Activated CD8-positive, alpha-beta memory T cell treated with anti-CD3 and anti-CD28 coated beads, Interleukin-2, amount 10 ng/mL, durations not matched to agents 7 days and 5 days (primary cell): ENCODE measurements around the gene ARHGEF25. TPM values are rescaled to one million over a fixed set of nuclear protein-coding genes. Genes with fewer than 3 reads are reported as not detected.
A peak's percentile ranks its signal among the peaks of the same experiment; 100 is the strongest.
"Not testable (repeated sequence)": the region's sequence is repeated elsewhere in the genome, so short reads cannot be mapped to it uniquely, and the experiment has no call there.

ENCODE experiments used
- ATAC-seq: fragments of 150-1000 bp; cut with Tn5 transposase; one replicate; pipeline ENCODE4 v1.10.0; 2021; ENCODE audit warnings: moderate library complexity
- CTCF ChIA-PET: fragments of 350-600 bp; sonication (Branson Sonifier 250); formaldehyde crosslinking; loops from one replicate; lab custom pipeline; 2021; ENCODE audit warnings: antibody characterized with exemption; lab: Charles Lee
- DNase-seq: peaks from one replicate; pipeline ENCODE4 v3.0.0-alpha.2; 2020
- H3K27ac Mint-ChIP-seq: one replicate; pipeline ENCODE4 v1.8.0; 2021; ENCODE audit warnings: mild to moderate bottlenecking, mixed read lengths
- H3K27me3 Mint-ChIP-seq: one replicate; pipeline ENCODE4 v1.8.0; 2021; ENCODE audit warnings: mixed read lengths
- H3K36me3 Mint-ChIP-seq: one replicate; pipeline ENCODE4 v1.8.0; 2021; ENCODE audit warnings: mild to moderate bottlenecking, mixed read lengths
- H3K4me1 Mint-ChIP-seq: one replicate; pipeline ENCODE4 v1.8.0; 2021; ENCODE audit warnings: mixed read lengths
- H3K4me3 Mint-ChIP-seq: one replicate; pipeline ENCODE4 v1.8.0; 2021; ENCODE audit warnings: mild to moderate bottlenecking, moderate library complexity, mixed read lengths
- H3K9me3 Mint-ChIP-seq: one replicate; pipeline ENCODE4 v1.8.0; 2022; ENCODE audit warnings: low read depth, mixed read lengths
- total RNA-seq, 2 experiments: library from RNA; stranded (reverse); gene quantifications; one replicate each; pipeline ENCODE4 v1.2.3, GENCODE V29; 2021

The ARHGEF25 gene
- total RNA-seq, 2 experiments from 2014 or later, result 0.70 to 0.84 TPM

DNA sequence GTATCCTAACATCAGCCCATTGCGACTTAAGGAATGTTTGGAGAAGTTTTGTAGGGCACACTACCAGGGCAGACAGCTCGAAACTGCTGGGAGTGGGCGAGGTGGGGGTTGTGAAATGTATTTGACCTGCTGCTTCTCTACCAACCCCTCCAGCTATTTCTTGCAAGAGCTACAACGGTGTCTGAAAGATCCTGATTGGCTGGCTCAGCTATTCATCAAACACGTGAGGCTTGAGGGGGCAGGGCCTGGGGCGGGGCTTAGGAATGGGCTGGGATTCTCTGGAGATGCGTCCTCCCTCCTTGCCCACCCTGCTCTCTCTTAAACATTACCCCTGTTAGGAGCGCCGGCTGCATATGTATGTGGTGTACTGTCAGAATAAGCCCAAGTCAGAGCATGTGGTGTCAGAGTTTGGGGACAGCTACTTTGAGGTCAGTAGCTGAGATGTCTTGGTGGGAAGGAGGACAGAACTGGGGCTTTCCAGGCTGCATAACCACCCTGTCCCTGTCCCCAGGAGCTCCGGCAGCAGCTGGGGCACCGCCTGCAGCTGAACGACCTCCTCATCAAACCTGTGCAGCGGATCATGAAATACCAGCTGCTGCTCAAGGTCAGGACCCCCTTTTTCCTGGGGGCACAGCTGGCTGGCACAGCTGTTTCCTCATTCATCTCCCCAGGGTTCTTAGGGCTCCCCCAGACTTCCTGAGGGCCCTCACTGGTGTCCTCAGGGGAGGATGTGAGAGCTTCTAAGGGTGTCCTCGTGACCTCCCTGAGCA, 3.1 kb downstream of the ARHGEF25 start:
- ATAC-seq, result peak; percentile 31
- H3K36me3 Mint-ChIP-seq, result no peaks in the 10 kb centered on the region

DNA sequence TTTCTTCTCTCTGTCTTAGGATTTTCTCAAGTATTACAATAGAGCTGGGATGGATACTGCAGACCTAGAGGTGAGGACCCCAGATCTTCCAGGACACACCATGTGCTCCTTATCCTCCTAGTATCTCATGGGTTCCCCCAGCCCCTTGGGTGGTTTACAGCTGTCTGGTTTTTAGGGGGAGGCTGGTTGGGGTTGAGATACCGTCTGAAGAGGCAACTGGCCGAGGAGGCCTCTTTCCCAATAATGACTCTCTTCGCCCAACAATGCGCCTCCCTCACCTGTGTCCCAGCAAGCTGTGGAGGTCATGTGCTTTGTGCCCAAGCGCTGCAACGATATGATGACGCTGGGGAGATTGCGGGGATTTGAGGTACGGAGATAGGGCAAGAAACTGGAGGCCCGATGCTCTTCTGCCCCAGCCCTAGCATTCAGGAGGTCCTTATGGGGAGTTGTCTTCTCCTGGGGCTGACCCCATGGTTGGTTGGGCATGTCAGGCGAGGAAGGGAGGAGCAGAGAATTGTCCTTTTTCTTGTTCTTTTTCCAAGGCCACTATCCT, 3.8 kb downstream of the ARHGEF25 start:
- no peaks in the 10 kb centered on the region for H3K9me3 Mint-ChIP-seq
- peaks cover 14% of the 10 kb centered on the region for H3K4me1 Mint-ChIP-seq
- no peak for DNase-seq
- no peak for ATAC-seq
- no peak overlapping the region for H3K27ac Mint-ChIP-seq
- no peak overlapping the region for H3K4me3 Mint-ChIP-seq
- peaks cover 88% of the 10 kb centered on the region for H3K27me3 Mint-ChIP-seq
- CTCF ChIA-PET, result interaction anchor here (1.3 to 10.7 kb wide), 4 partner anchors 9 to 32 kb away, joined by 3 to 148 read pairs (median 6); partner anchors contain the start of gene B4GALNT1
- no peaks in the 10 kb centered on the region for H3K36me3 Mint-ChIP-seq

More for the DNA sequence above, 3.1 kb downstream of the ARHGEF25 start:
- Mint-ChIP-seq H3K4me1 (peaks cover 13% of the 10 kb centered on the region), H3K4me3 (no peak overlapping the region), H3K27me3 (peaks cover 82% of the 10 kb centered on the region), H3K27ac (no peak overlapping the region), H3K9me3 (no peaks in the 10 kb centered on the region)
- DNase-seq, result no peak
- CTCF ChIA-PET, result interaction anchor here (1.0 to 10.7 kb wide), 4 partner anchors 13 to 32 kb away, joined by 3 to 148 read pairs (median 6); partner anchors contain the start of genes B4GALNT1 and PIP4K2C

DNA sequence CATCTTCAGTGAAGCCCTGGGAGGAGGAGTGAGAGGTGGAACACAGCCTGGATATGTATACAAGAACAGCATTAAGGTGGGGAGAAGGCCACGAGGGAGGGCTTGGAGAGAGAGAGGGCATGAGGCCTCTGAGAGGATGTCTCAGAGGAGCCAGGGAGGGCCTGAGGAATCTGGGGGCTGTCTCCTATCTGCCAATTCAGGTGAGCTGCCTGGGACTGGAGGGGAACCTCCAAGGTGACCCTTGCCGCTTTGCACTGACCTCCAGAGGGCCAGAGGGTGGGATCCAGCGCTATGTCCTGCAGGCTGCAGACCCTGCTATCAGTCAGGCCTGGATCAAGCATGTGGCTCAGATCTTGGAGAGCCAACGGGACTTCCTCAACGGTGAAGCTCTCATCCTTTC, 4.4 kb downstream of the ARHGEF25 start:
- Mint-ChIP-seq H3K4me3 (no peak overlapping the region), H3K4me1 (peaks cover 15% of the 10 kb centered on the region), H3K27ac (no peak overlapping the region), H3K36me3 (no peaks in the 10 kb centered on the region), H3K27me3 (peaks cover 90% of the 10 kb centered on the region), H3K9me3 (no peaks in the 10 kb centered on the region)
- ATAC-seq (no peak), DNase-seq (no peak)
- CTCF ChIA-PET, result interaction anchor here (1.1 to 10.7 kb wide), 5 partner anchors 9 to 33 kb away, joined by 3 to 148 read pairs (median 3); partner anchors contain the start of gene DTX3

DNA sequence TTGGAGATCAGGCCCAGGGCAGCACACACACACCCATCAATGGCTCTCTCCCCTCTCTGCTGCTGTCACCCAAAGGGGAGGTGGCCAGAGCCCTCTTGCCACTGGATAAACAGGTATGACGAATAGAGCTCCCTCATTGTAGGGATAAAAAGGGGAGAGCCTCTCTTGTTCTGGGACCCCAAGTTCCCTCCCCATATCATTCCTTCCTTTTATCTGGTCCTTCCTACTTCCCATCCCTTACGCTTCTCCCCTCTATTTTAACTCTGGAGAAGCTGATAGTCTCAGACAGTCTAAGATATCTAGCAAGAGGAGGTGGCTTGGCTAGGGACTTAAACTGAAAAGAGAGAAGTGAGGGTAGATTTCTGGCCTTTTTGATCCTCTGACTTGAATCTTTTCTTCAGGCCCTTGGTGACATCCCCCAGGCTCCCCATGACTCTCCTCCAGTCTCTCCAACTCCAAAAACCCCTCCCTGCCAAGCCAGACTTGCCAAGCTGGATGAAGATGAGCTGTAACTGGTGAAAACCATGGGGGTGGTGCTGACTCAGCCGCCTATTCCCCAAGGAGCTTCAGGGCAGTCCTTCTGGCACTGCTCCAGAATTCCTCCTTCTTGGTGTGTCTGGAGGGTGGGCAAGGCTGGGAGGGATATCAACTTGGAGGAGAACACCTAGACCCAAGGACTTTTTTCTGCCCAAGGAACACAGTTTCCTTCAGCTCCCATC, 5.3 kb downstream of the ARHGEF25 start:
- DNase-seq, result no peak
- Mint-ChIP-seq H3K27me3 (peaks cover 95% of the 10 kb centered on the region), H3K4me3 (no peak overlapping the region), H3K9me3 (no peaks in the 10 kb centered on the region), H3K36me3 (no peaks in the 10 kb centered on the region), H3K4me1 (peaks cover 22% of the 10 kb centered on the region), H3K27ac (no peak overlapping the region)
- no peak for ATAC-seq
- CTCF ChIA-PET, result interaction anchor here (1.1 to 10.7 kb wide), 4 partner anchors 10 to 34 kb away, joined by 3 to 148 read pairs (median 3); partner anchors contain the start of gene DTX3

DNA sequence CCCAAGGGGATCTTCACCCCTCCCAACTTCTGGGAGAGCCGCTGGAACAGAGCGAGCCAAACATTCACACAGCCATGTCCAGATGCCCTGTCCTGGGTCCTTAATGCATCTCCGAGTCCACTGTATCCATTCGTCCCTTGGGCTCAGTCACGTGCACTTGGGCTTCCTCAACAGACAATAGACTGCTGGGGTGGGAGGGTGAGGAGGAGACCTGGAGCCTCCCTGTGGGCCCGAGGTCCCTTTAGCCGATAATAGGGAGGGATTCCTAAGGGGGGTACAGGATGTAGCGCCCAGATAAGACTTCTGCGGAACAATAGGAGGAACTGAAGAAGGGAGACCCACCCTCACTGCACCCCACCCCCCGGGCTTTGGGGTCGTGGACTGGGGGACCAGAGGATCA, 6.7 kb downstream of the ARHGEF25 start:
- CTCF ChIA-PET, result interaction anchor here (10.7 kb wide), 1 partner anchor 35 kb away, joined by 148 read pairs; no protein-coding TSS in a partner anchor
- no peaks in the 10 kb centered on the region for H3K9me3 Mint-ChIP-seq
- ATAC-seq, result no peak

DNA sequence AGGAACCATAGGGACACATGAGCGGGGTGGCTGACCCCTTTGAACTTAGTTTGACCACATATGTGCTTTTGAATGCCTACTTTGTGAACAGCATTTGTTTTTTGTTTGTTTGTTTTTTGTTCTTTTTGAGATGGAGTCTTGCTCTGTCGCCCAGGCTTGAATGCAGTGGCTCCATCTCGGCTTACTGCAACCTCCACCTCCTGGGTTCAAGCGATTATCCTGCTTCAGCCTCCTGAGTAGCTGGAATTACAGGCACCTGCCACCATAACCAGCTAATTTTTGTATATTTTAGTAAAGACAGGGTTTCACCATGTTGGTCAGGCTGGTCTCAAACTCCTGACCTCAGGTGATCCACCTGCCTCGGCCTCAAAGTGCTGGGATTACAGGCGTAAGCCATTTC, 7.2 kb downstream of the ARHGEF25 start:
- CTCF ChIA-PET, result interaction anchor here (10.7 kb wide), 1 partner anchor 36 kb away, joined by 148 read pairs; no protein-coding TSS in a partner anchor
- not testable (repeated sequence) for H3K9me3 Mint-ChIP-seq, H3K4me3 Mint-ChIP-seq, DNase-seq, H3K27ac Mint-ChIP-seq, H3K36me3 Mint-ChIP-seq, ATAC-seq
- H3K4me1 Mint-ChIP-seq, result peaks cover 29% of the 10 kb centered on the region
- peaks cover 97% of the 10 kb centered on the region for H3K27me3 Mint-ChIP-seq

More for the DNA sequence above, 6.7 kb downstream of the ARHGEF25 start:
- no peak for DNase-seq
- H3K27me3 Mint-ChIP-seq, result peaks cover 97% of the 10 kb centered on the region
- H3K27ac Mint-ChIP-seq, result no peak overlapping the region
- H3K36me3 Mint-ChIP-seq, result no peaks in the 10 kb centered on the region
- H3K4me3 Mint-ChIP-seq, result no peak overlapping the region
- peaks cover 29% of the 10 kb centered on the region for H3K4me1 Mint-ChIP-seq

DNA sequence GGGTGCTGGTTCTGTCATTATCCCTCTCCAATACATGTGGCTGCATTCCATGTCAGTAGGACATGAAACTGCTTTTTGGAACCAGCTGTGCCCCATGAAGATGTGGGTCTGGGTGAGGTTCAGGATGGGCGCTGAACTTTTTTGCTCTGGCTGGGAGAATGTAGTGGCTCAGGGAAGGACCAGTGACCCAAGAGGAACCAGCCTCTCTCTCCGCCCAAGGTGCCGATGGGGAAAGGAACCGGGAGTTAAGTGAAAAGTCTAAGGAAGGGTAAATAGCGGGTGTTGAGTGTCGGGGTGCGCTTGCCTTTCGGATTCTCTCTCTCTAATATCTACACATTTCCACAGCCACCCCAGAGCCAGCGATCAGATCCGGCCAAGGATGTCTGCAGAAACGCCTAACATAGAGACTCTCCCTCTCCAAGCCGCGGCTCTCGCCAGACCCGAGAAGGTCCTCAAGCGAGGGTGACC, 7.8 kb downstream of the ARHGEF25 start:
- CTCF ChIA-PET, result interaction anchor here (0.9 to 10.7 kb wide), 8 partner anchors 10 to 160 kb away, joined by 3 to 148 read pairs (median 7); partner anchors contain the start of genes B4GALNT1 and GLI1
- no peak overlapping the region for H3K4me3 Mint-ChIP-seq
- H3K27me3 Mint-ChIP-seq, result peaks cover 98% of the 10 kb centered on the region
- ATAC-seq (no peak), DNase-seq (no peak)
- no peaks in the 10 kb centered on the region for H3K36me3 Mint-ChIP-seq
- peaks cover 28% of the 10 kb centered on the region for H3K4me1 Mint-ChIP-seq
- no peaks in the 10 kb centered on the region for H3K9me3 Mint-ChIP-seq
- no peak overlapping the region for H3K27ac Mint-ChIP-seq

DNA sequence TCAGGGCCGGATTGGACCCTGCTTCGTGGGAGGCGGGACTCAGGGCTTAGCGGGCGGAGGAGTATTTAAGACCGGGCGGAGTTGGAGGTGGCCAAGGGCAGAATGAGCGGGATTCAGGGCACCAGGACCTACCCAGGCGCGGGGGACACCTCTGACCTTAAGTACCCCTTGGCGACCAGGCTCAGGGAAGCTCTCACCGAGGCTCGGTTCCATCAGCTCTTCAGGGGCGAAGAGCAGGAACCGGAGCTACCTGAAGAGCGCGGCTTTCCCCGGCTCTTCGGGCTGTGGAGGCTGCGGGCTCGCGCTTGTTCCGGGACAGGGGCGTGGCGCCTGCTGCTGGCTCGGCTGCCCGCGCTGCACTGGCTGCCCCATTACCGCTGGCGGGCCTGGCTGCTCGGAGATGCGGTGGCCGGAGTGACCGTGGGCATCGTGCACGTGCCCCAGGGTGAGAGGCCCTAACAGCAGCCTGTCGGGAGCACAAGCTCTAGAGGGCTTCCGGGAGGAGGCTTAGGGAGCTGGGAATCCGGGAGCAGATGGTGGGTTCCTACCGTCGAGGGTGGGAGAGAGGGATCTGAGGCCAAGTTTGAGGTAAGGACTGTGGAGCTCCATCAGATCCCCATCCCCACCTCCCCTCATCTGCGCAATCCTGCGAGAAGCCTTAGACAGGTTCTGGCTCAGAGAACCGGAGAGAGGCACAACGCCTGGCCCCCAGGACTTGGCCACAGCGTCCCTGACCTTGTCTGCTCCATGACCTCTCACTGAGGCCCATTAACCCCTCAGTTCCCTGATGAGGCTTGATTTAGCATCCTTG, 8.4 kb downstream of the ARHGEF25 start:
- Mint-ChIP-seq H3K36me3 (no peaks in the 10 kb centered on the region), H3K4me1 (peaks cover 24% of the 10 kb centered on the region), H3K27me3 (peaks cover 97% of the 10 kb centered on the region), H3K9me3 (no peaks in the 10 kb centered on the region), H3K27ac (no peak overlapping the region), H3K4me3 (no peak overlapping the region)
- CTCF ChIA-PET, result interaction anchor here (0.9 to 10.7 kb wide), 14 partner anchors 10 to 160 kb away, joined by 3 to 148 read pairs (median 6); partner anchors contain the start of genes B4GALNT1 and GLI1
- ATAC-seq (no peak), DNase-seq (no peak)

DNA sequence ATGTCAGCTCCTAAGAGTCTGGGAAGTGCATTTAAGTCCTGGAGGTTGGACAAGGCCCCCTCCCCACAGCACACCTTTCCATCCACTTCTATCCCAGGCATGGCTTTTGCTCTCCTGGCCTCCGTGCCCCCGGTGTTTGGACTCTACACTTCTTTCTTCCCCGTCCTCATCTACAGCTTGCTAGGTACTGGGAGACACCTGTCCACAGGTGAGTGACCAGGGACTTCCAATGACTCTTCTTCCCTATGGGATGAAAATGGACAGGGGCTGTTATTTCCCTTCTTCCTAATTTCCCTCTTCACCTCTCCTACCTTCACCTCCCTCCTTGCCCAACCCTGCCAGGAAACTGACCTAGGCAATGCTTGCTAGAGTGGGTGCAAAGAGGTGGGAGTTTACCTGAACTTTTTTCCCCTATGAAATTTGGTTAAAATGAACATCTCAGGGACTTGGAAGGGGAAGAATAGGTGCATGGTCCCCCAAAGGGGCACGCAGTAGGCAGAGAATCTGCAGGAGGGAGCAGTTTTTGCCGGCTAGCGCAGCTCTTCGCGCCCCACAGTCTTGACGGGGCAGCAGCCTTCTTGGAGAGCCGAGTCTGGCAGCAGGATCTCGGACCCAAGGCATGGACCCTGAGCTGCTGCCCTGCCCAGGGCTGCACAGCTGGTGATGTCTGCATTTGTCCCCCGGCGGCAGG, 9.2 kb downstream of the ARHGEF25 start:
- Mint-ChIP-seq H3K4me1 (peaks cover 24% of the 10 kb centered on the region), H3K27ac (no peak overlapping the region), H3K4me3 (peak overlapping the region; percentile 54), H3K9me3 (no peaks in the 10 kb centered on the region), H3K36me3 (no peaks in the 10 kb centered on the region), H3K27me3 (peaks cover 98% of the 10 kb centered on the region)
- ATAC-seq (no peak), DNase-seq (no peak)
- CTCF ChIA-PET, result interaction anchor here (0.8 to 10.7 kb wide), 22 partner anchors 9 to 161 kb away, joined by 3 to 148 read pairs (median 6); partner anchors contain the start of genes ARHGEF25, B4GALNT1, DCTN2 and DTX3

DNA sequence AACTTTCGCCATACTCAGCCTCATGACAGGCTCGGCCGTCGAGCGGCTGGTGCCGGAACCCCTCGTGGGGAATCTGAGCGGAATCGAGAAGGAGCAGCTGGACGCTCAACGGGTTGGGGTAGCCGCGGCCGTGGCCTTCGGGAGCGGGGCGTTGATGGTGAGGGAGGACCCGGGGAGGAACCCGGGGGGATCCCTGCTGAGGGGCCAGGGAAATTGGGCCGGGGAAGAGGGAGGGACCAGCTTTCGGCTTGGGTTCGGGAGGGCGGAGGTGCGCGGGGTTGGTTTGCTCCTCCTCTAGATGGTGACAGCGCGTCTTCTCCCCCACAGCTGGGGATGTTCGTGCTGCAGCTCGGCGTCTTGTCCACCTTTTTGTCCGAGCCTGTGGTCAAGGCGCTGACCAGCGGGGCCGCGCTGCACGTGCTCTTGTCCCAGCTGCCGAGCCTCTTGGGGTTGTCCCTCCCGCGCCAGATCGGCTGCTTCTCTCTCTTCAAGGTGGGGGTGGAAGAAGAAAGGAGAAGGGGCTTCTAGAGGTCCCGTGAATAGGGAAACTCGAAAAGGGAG, 9.8 kb downstream of the ARHGEF25 start:
- DNase-seq, result no peak
- Mint-ChIP-seq H3K9me3 (no peaks in the 10 kb centered on the region), H3K36me3 (no peaks in the 10 kb centered on the region), H3K27ac (no peak overlapping the region), H3K4me3 (peak overlapping the region; percentile 54), H3K4me1 (peaks cover 24% of the 10 kb centered on the region), H3K27me3 (peaks cover 98% of the 10 kb centered on the region)
- ATAC-seq, result peak; percentile 21
- CTCF ChIA-PET, result interaction anchor here (0.8 to 10.7 kb wide), 19 partner anchors 9 to 162 kb away, joined by 3 to 148 read pairs (median 6); partner anchors contain the start of genes ARHGEF25, B4GALNT1, DCTN2 and DTX3

DNA sequence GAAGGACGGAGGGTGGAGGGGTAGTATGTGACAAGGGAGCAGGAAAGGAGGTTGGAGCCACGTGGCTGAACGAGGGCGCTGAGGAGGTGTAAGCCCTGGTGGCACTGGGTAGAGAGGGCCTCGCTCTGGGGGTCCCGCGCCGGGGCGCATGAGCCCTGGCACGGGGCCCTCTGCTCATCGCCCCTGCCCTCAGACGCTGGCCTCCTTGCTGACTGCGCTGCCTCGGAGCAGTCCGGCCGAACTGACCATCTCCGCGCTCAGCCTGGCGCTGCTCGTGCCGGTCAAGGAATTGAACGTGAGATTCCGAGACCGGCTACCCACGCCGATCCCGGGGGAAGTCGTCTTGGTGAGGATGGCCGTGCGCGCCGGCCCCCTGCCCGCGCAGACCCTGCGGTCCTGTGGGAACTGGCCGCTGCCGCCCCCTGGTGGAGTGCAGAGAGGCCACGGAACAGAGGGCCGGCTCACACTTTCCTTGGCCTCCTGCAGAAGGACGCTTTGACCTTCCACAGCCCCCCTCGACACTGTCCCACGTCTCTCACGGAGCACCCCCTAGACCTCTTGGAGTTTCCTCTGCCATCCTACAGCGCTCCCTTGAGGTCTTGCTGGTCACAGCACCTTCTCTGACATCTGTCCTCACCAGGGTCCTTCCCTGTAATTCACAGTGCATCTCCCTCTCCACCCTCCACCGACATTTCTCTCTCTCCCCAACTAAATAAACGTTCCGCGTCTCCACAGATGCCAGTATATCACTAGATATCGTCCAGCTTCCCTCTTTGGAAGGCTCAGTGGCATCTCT, 10.5 kb downstream of the ARHGEF25 start:
- H3K27ac Mint-ChIP-seq, result no peak overlapping the region
- CTCF ChIA-PET, result interaction anchor here (0.8 to 10.7 kb wide), 23 partner anchors 9 to 163 kb away, joined by 3 to 148 read pairs (median 6); partner anchors contain the start of genes ARHGEF25, B4GALNT1, DCTN2 and DTX3
- no peaks in the 10 kb centered on the region for H3K36me3 Mint-ChIP-seq
- H3K4me1 Mint-ChIP-seq, result peaks cover 24% of the 10 kb centered on the region
- DNase-seq (peak; percentile 59), ATAC-seq (peak; percentile 83)
- H3K9me3 Mint-ChIP-seq, result no peaks in the 10 kb centered on the region
- H3K4me3 Mint-ChIP-seq, result peak overlapping the region; percentile 54
- H3K27me3 Mint-ChIP-seq, result peaks cover 98% of the 10 kb centered on the region
